HepG2 (cell line): Measurements from ENCODE around the gene AGAP1. TPM values are rescaled to one million over a fixed set of nuclear protein-coding genes. Genes with fewer than 3 reads are reported as not detected.

Experiments
- ATAC-seq: fragments of 200-7000 bp; cut with Tn5 transposase; 3 replicates; pipeline ENCODE4 v1.9.1; 2020; ENCODE audit warnings: mild to moderate bottlenecking, moderate library complexity
- BruUV-seq: library from RNA; stranded (reverse); fragments of 400-500 nt; replicated peaks from 2 replicates; lab custom pipeline; 2021; lab: Mats Ljungman, UMichigan
- CTCF ChIA-PET: fragments of 300-600 bp; formaldehyde crosslinking; extraction: SDS; loops from one replicate; lab custom pipeline; 2021; ENCODE audit warnings: low total read pairs, inconsistent platforms, low intra/inter-chr PET ratio; lab: Yijun Ruan, JAX
- POLR2A ChIA-PET: fragments of 350-600 bp; sonication (Branson Sonifier 250); formaldehyde crosslinking; loops from one replicate; lab custom pipeline; 2020; ENCODE audit warnings: antibody characterized with exemption, inconsistent platforms; lab: Yijun Ruan, JAX
- DNase-seq: peaks from one replicate; pipeline ENCODE4 v3.0.0-alpha.2; 2015; ENCODE audit warnings: low spot score
- FAIRE-seq: peaks from 3 replicates; lab custom pipeline; 2011; peaks lifted over from hg19 to GRCh38; lab: Jason Lieb, UNC
- H2AFZ ChIP-seq: one replicate; pipeline ENCODE4 v1.6.1; 2011; ENCODE audit warnings: low read length, inconsistent platforms
- H3K27ac ChIP-seq: fragments of 300-600 bp; 3 replicates; pipeline ENCODE4 v1.8.0; 2011; ENCODE audit warnings: mixed run types, mild to moderate bottlenecking, mixed read lengths, low read length, inconsistent platforms; ENCODE audit not compliant: insufficient read depth; ENCODE audit errors: extremely low read length
- H3K27me3 ChIP-seq, 2 experiments: fragments of 200-600 bp in 1 of 2; 2 replicates in 1 of 2; 3 replicates in 1 of 2; pipeline versions ENCODE4 v1.6.0 to v1.8.0; 2011; ENCODE audit warnings: low read length in 2 of 2, mild to moderate bottlenecking in 2 of 2, moderate library complexity in 2 of 2, inconsistent platforms in 1 of 2; ENCODE audit not compliant: insufficient read depth in 2 of 2, control insufficient read depth in 1 of 2
- H3K36me3 ChIP-seq, 2 experiments: fragments of 200-600 bp in 1 of 2; replicated peaks in 1 of 2; 2 replicates in 1 of 2; 3 replicates in 1 of 2; pipeline versions ENCODE4 v1.5.1 to v1.8.0; 2011; ENCODE audit warnings: low read length in 2 of 2, inconsistent platforms in 1 of 2; ENCODE audit not compliant: insufficient read depth in 2 of 2, control insufficient read depth in 1 of 2
- H3K4me1 ChIP-seq: 2 replicates; pipeline ENCODE4 v1.5.1; 2012; ENCODE audit warnings: low read length, inconsistent platforms; ENCODE audit not compliant: insufficient read depth
- H3K4me2 ChIP-seq: 2 replicates; pipeline ENCODE4 v1.6.0; 2011; ENCODE audit warnings: low read depth, low read length, inconsistent platforms
- H3K4me3 ChIP-seq, 3 experiments: fragments of 200-600 bp in 1 of 3; sonication (generic), shearing (Covaris generic) in 1 of 3; replicated peaks in 1 of 3; 2 replicates each; pipeline ENCODE4 v1.5.1; 2011 to 2016; ENCODE audit warnings: low read length in 3 of 3, inconsistent platforms in 2 of 3, low read depth in 2 of 3, mild to moderate bottlenecking in 2 of 3, control low read depth in 1 of 3, mixed read lengths in 1 of 3; ENCODE audit not compliant: insufficient read depth in 1 of 3
- H3K79me2 ChIP-seq: one replicate; pipeline ENCODE4 v1.6.1; 2011; ENCODE audit warnings: low read length, inconsistent platforms; ENCODE audit not compliant: insufficient read depth
- H3K9ac ChIP-seq: 2 replicates; pipeline ENCODE4 v1.6.0; 2011; ENCODE audit warnings: mild to moderate bottlenecking, low read depth, low read length, inconsistent platforms; ENCODE audit not compliant: insufficient read depth
- H3K9me3 ChIP-seq: 2 replicates; pipeline ENCODE4 v1.5.1; 2012; ENCODE audit warnings: mild to moderate bottlenecking, low read length
- H4K20me1 ChIP-seq: 2 replicates; pipeline ENCODE4 v1.6.0; 2011; ENCODE audit warnings: inconsistent platforms, mild to moderate bottlenecking, low read length, moderate library complexity; ENCODE audit not compliant: insufficient read depth
- AGO1 ChIP-seq: fragments of 200-400 bp; formaldehyde crosslinking; IDR thresholded peaks from 2 replicates; pipeline ENCODE4 v1.6.1; 2017; ENCODE audit warnings: mild to moderate bottlenecking, low read depth, low read length, moderate library complexity; ENCODE audit not compliant: poor library complexity, severe bottlenecking
- GABPB1 ChIP-seq: IDR thresholded peaks from 2 replicates; pipeline ENCODE4 v1.6.1; 2016; ENCODE audit warnings: mild to moderate bottlenecking, missing genetic modification reagents, moderate library complexity, missing compliant biosample characterization
- HCFC1 ChIP-seq: fragments of 150-350 bp; IDR thresholded peaks from 2 replicates; pipeline ENCODE4 v1.6.1; 2014; ENCODE audit warnings: low read depth, low read length
- HES4 ChIP-seq: sonication (generic); formaldehyde crosslinking; IDR thresholded peaks from 2 replicates; pipeline ENCODE4 v1.9.0; 2021; ENCODE audit warnings: mild to moderate bottlenecking, missing genetic modification reagents, borderline replicate concordance
- MATR3 ChIP-seq: sonication (generic); formaldehyde crosslinking; IDR thresholded peaks from 2 replicates; pipeline ENCODE4 v1.4.0; 2020; ENCODE audit warnings: missing genetic modification reagents
- PHB2 ChIP-seq: fragments of 450-650 bp; IDR thresholded peaks from 2 replicates; pipeline ENCODE4 v1.6.1; 2018; ENCODE audit not compliant: partially characterized antibody
- SAFB2 ChIP-seq: sonication (generic); formaldehyde crosslinking; IDR thresholded peaks from 2 replicates; pipeline ENCODE4 v1.5.1; 2020; ENCODE audit warnings: missing genetic modification reagents, low read depth, mild to moderate bottlenecking, borderline replicate concordance
- SRSF4 ChIP-seq: fragments of 200-400 bp; formaldehyde crosslinking; IDR thresholded peaks from one replicate; pipeline ENCODE4 v1.6.1; 2018; ENCODE audit warnings: mild to moderate bottlenecking, low read depth, low read length, moderate library complexity; ENCODE audit not compliant: poor library complexity, severe bottlenecking
- ZMAT3 ChIP-seq: sonication (generic); formaldehyde crosslinking; conservative IDR thresholded peaks from 2 replicates; pipeline ENCODE4 v1.7.0; 2021; ENCODE audit warnings: missing genetic modification reagents
- ZNF235 ChIP-seq: sonication (generic); formaldehyde crosslinking; IDR thresholded peaks from 2 replicates; pipeline ENCODE4 v1.8.1; 2023; ENCODE audit warnings: mild to moderate bottlenecking, missing genetic modification reagents, borderline replicate concordance
- ZNF382 ChIP-seq: sonication (generic); formaldehyde crosslinking; IDR thresholded peaks from 2 replicates; pipeline ENCODE4 v1.5.0; 2020; ENCODE audit warnings: missing genetic modification reagents, mild to moderate bottlenecking, borderline replicate concordance
- ZNF773 ChIP-seq: sonication (generic); formaldehyde crosslinking; IDR thresholded peaks from 2 replicates; pipeline ENCODE4 v1.4.0; 2020; ENCODE audit warnings: missing genetic modification reagents, borderline replicate concordance
- WGBS: methylation state at CpG from one replicate; pipeline ENCODE4 v1.1.6; 2017; ENCODE audit warnings: low lambda C conversion rate; 5-methylcytosine and 5-hydroxymethylcytosine counted together
- in situ Hi-C: cut with HindIII; loops from 2 replicates; pipeline ENCODE4 v1.10.0; 2017; ENCODE audit warnings: low pct_unique_long_range_greater_than_20kb; ENCODE audit not compliant: extremely low pct_ligation_motif_present
- intact Hi-C: fragments of 100-400 bp; cut with micrococcal nuclease; formaldehyde crosslinking; loops from one replicate; pipeline ENCODE4 v1.10.0; 2022; ENCODE audit not compliant: unreplicated experiment
- polyA plus RNA-seq, 8 experiments: library from polyadenylated mRNA; depleted of rRNA in 3 of 8; stranded (reverse) in 7 of 8; unstranded in 1 of 8; fragments of >200 nt; fragmentation: Illumina TruSeq in 4 of 8; extraction: Trizol in 4 of 8; gene quantifications; 2 replicates each; pipeline versions ENCODE4 v1.2.1 to v1.2.3, GENCODE V29; 2011 to 2016; ENCODE audit warnings: low read depth in 4 of 8, missing spikeins in 1 of 8, mixed read lengths in 1 of 8; ENCODE audit not compliant: insufficient read depth in 1 of 8
- total RNA-seq, 5 experiments: library from RNA; depleted of rRNA; stranded (reverse); fragments of >200 nt; fragmentation: Illumina TruSeq; extraction: Trizol; gene quantifications; 2 replicates each; pipeline ENCODE4 v1.2.3, GENCODE V29; 2016; ENCODE audit warnings: low read depth in 1 of 5
- TF ChIP-seq, protein P1 (sequence below): IDR thresholded peaks from 2 replicates; pipeline ENCODE4 v1.6.1; 2016; ENCODE audit warnings: missing compliant biosample characterization, missing genetic modification reagents, borderline replicate concordance
- TF ChIP-seq, protein P2 (sequence below): sonication (generic); formaldehyde crosslinking; IDR thresholded peaks from 2 replicates; pipeline ENCODE4 v1.4.0; 2020; ENCODE audit warnings: mild to moderate bottlenecking, low read depth, missing genetic modification reagents
- TF ChIP-seq, protein P3 (sequence below): sonication (generic); formaldehyde crosslinking; IDR thresholded peaks from 2 replicates; pipeline ENCODE4 v1.5.0; 2020; ENCODE audit warnings: missing genetic modification reagents
- TF ChIP-seq, protein P4 (sequence below): sonication (generic); formaldehyde crosslinking; IDR thresholded peaks from 2 replicates; pipeline ENCODE4 v1.4.0; 2020; ENCODE audit warnings: missing genetic modification reagents, low read depth, mild to moderate bottlenecking, borderline replicate concordance

The AGAP1 gene
- total and polyA plus RNA-seq, 2 of the 13 experiments (the other 11 are each of a cell fraction or from before 2014, with no cell fraction given) = 21.2 to 32.7 TPM

DNA sequence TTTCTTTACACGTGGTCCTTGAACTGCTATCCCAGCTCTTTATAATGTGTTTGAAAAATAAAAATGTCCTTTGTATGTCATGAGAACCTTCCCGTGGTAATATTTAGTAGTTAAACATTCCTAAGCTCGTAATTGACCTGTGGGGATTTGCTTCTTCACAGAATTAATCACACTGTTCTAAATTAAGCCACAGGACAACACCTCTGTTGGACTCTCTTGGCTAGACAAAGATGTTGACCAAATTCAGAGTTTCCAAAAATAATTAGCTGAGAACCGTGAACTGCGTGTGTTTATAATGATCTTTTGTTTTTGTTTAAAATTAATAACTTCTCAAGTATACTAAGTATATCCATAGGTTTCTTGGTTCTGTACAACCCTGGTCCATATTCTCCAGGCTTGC lies 528.3 kb downstream of the AGAP1 start:
- Histone ChIP-seq H3K36me3 (peaks cover 3 to 11% of the 10 kb centered on the region in 2 experiments; a peak in 2 of 5 replicates), H3K27ac (no peak overlapping the region), H4K20me1 (no peaks in the 10 kb centered on the region), H2AFZ (no peak overlapping the region), H3K27me3 (no peaks in the 10 kb centered on the region), H3K4me1 (no peaks in the 10 kb centered on the region), H3K79me2 (no peaks in the 10 kb centered on the region), H3K9me3 (no peaks in the 10 kb centered on the region), H3K9ac (no peak overlapping the region), H3K4me3 (no peak overlapping the region), H3K4me2 (no peak overlapping the region)
- in situ Hi-C loops (no loop called here), intact Hi-C loops (no loop called here)
- WGBS = 96% methylated on average over 5 of the region's 5 CpGs
- no TSS peak for BruUV-seq
- CTCF ChIA-PET = no interaction called here
- POLR2A ChIA-PET = no interaction called here
- no peak for DNase-seq
- no peak for ATAC-seq
- no peak for TF ChIP-seq HCFC1
- TF ChIP-seq, protein P1, sequence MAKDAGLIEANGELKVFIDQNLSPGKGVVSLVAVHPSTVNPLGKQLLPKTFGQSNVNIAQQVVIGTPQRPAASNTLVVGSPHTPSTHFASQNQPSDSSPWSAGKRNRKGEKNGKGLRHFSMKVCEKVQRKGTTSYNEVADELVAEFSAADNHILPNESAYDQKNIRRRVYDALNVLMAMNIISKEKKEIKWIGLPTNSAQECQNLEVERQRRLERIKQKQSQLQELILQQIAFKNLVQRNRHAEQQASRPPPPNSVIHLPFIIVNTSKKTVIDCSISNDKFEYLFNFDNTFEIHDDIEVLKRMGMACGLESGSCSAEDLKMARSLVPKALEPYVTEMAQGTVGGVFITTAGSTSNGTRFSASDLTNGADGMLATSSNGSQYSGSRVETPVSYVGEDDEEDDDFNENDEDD (CRISPR knock-in tag) = no peak
- no peak for TF ChIP-seq ZNF382 (CRISPR knock-in tag)
- TF ChIP-seq HES4 (CRISPR knock-in tag) = no peak
- TF ChIP-seq GABPB1 (CRISPR knock-in tag) = no peak
- no peak for TF ChIP-seq ZNF235 (CRISPR knock-in tag)
- TF ChIP-seq, protein P2, sequence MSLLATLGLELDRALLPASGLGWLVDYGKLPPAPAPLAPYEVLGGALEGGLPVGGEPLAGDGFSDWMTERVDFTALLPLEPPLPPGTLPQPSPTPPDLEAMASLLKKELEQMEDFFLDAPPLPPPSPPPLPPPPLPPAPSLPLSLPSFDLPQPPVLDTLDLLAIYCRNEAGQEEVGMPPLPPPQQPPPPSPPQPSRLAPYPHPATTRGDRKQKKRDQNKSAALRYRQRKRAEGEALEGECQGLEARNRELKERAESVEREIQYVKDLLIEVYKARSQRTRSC = no peak
- TF ChIP-seq, protein P3, sequence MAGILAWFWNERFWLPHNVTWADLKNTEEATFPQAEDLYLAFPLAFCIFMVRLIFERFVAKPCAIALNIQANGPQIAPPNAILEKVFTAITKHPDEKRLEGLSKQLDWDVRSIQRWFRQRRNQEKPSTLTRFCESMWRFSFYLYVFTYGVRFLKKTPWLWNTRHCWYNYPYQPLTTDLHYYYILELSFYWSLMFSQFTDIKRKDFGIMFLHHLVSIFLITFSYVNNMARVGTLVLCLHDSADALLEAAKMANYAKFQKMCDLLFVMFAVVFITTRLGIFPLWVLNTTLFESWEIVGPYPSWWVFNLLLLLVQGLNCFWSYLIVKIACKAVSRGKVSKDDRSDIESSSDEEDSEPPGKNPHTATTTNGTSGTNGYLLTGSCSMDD (CRISPR knock-in tag) = no peak
- TF ChIP-seq SRSF4 = no peak
- TF ChIP-seq PHB2 = no peak
- no peak for TF ChIP-seq ZMAT3 (CRISPR knock-in tag)
- no peak for TF ChIP-seq MATR3 (CRISPR knock-in tag)
- no peak for TF ChIP-seq AGO1
- TF ChIP-seq, protein P4, sequence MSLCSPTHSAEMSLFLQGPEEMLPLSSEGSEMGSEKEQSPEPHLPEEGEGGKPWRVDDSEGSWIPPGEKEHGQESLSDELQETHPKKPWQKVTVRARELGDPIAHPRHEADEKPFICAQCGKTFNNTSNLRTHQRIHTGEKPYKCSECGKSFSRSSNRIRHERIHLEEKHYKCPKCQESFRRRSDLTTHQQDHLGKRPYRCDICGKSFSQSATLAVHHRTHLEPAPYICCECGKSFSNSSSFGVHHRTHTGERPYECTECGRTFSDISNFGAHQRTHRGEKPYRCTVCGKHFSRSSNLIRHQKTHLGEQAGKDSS (CRISPR knock-in tag) = no peak
- TF ChIP-seq SAFB2 (CRISPR knock-in tag) = no peak
- TF ChIP-seq ZNF773 = no peak
- no peak for FAIRE-seq
